Tibial nerve (tissue), 4 donors: ENCODE measurements around the gene PHKB.

Experiments
- EP300 ChIP-seq, 2 donors: sonication (generic); formaldehyde crosslinking; IDR thresholded peaks; one replicate each; pipeline ENCODE4 v1.6.1; 2017; ENCODE audit warnings: antibody characterized with exemption in 2 of 2, mild to moderate bottlenecking in 1 of 2
- POLR2A ChIP-seq, 2 donors: fragments of 450-650 bp; IDR thresholded peaks; one replicate each; pipeline ENCODE4 v1.6.1; 2017; ENCODE audit warnings: antibody characterized with exemption in 2 of 2, mild to moderate bottlenecking in 2 of 2, moderate library complexity in 2 of 2
- TF ChIP-seq, protein P1 (sequence below), 5 experiments: fragments of 200-600 bp in 3 of 5; fragments of 450-650 bp in 2 of 5; sonication (generic) in 3 of 5; IDR thresholded peaks; one replicate each; pipeline ENCODE4 v1.5.1; 2016 to 2019; ENCODE audit warnings: antibody characterized with exemption in 5 of 5, mild to moderate bottlenecking in 3 of 5, moderate library complexity in 2 of 5

DNA sequence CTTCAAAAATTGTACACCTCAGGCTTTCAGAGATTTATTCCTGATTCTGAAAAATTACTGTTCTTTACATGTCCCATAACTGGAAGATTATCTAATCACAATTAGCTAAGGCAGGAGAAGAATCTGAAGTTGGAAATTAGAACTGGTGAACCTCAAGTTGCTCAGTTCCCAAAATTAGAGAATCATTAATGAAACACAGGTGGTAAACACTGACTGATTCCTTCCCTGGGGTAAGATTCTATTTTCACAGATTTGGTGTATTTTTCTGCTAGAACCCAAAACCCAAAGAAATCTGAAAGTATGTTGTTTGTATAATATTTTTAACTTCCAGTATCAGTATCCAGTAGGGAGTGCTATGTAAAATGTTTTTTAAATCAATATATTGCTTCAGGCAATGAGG is 25.7 kb downstream of the PHKB start:
- TF ChIP-seq, protein P1, sequence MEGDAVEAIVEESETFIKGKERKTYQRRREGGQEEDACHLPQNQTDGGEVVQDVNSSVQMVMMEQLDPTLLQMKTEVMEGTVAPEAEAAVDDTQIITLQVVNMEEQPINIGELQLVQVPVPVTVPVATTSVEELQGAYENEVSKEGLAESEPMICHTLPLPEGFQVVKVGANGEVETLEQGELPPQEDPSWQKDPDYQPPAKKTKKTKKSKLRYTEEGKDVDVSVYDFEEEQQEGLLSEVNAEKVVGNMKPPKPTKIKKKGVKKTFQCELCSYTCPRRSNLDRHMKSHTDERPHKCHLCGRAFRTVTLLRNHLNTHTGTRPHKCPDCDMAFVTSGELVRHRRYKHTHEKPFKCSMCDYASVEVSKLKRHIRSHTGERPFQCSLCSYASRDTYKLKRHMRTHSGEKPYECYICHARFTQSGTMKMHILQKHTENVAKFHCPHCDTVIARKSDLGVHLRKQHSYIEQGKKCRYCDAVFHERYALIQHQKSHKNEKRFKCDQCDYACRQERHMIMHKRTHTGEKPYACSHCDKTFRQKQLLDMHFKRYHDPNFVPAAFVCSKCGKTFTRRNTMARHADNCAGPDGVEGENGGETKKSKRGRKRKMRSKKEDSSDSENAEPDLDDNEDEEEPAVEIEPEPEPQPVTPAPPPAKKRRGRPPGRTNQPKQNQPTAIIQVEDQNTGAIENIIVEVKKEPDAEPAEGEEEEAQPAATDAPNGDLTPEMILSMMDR (IDR thresholded peaks at IDR 0.05) = no peak
- TF ChIP-seq POLR2A (IDR thresholded peaks at IDR 0.05) (no peak), EP300 (IDR thresholded peaks at IDR 0.05) (no peak)
